Fibroblast of mammary gland (primary cell): ENCODE data around the gene HMGN2.

Experiments used
- DNase-seq: peaks from one replicate; pipeline ENCODE4 v3.0.0-alpha.2; 2010; ENCODE audit warnings: low read depth
- H3K4me3 ChIP-seq: 2 replicates; pipeline ENCODE4 v1.5.1; 2011; ENCODE audit warnings: low read depth, mild to moderate bottlenecking, low read length, moderate library complexity; ENCODE audit not compliant: control insufficient read depth
- CTCF ChIP-seq: conservative IDR thresholded peaks from 2 replicates; pipeline ENCODE4 v1.5.1; 2011; ENCODE audit warnings: low read depth, low read length, inconsistent platforms; ENCODE audit not compliant: control insufficient read depth, insufficient read depth

Gene HMGN2

GRCh38 chr1:26468911-26469310 lies 3.3 kb upstream of the HMGN2 start:
- TF ChIP-seq CTCF = no peak
- H3K4me3 ChIP-seq = no peak overlapping the region
- DNase-seq = no peak

GRCh38 chr1:26469558-26469957 lies 2.7 kb upstream of the HMGN2 start:
- DNase-seq = no peak
- H3K4me3 ChIP-seq = no peak overlapping the region
- no peak for TF ChIP-seq CTCF

DNA sequence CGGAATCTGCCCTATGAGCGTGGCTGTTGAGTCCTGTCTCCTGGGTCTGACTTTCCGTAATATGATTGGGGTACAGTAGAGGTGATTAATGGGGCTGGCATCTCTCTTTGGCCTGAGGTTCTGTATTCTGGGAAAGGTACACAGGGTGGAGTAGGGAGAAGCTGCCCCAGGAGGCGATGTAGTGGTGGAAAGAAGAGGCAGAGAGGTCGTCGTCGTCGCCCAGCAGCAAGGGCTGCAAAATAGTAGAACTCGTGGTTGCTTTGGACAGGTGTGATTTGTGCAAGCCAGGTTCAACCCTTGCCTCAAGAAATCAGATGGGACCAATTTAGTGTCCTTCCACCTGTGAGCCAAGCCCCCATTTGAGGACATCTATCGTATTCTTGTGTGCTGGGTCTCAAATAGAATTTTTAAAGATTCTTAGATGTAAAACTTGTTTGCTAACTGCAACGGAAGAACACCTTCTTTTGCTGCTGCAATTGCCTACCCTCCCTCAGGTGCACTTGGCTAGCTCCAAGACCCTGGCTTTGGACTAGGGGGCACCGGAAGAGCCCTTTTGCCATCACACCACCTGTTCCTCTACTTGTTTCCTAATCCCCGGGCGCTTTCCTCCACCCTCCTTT lies 1.3 kb upstream of the HMGN2 start:
- H3K4me3 ChIP-seq = peak overlapping the region; percentile 60
- no peak for DNase-seq
- no peak for TF ChIP-seq CTCF

DNA sequence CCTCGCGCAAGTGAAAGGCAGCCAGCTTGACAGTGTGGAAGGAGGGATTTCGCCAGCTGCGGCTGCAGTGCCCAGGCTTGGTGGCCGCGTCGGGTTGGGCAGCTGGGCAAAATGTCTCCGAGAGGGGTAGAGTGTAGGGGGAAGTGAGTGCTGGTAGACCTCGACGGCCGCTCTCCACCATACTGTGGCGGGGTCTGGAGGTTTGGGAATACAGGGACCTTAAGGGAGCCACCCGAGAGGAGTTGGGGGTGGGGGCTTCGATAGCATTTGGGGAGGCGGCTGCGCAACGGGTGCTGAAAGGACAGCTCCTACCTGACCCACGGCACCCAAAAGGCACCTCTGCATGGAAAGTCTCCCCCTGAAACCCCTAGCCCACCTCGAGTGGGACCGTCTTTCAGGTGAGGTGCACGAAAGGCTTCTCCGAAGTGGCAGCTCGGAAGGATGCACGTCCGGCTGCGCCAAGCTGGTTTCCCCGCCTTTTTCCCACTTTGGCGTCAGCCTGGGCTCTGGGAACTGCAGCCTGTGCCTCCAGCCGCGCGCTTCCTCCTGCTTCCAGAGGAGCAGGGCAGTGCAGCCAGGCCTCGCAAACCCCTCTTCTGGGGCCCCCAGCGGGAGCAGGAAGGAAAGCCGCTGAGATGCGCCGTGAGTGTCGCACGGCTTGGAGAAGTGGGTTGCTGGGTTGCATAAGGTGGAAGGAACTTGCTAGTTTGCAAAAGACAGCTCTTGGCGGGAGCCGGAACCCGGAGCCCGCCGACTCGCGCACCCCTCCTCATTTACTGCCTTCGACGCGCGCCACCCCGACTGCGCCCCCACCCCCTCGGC lies 531 bp upstream of the HMGN2 start:
- DNase-seq = peak; percentile 62
- H3K4me3 ChIP-seq = peak overlapping the region; percentile 60
- no peak for TF ChIP-seq CTCF

DNA sequence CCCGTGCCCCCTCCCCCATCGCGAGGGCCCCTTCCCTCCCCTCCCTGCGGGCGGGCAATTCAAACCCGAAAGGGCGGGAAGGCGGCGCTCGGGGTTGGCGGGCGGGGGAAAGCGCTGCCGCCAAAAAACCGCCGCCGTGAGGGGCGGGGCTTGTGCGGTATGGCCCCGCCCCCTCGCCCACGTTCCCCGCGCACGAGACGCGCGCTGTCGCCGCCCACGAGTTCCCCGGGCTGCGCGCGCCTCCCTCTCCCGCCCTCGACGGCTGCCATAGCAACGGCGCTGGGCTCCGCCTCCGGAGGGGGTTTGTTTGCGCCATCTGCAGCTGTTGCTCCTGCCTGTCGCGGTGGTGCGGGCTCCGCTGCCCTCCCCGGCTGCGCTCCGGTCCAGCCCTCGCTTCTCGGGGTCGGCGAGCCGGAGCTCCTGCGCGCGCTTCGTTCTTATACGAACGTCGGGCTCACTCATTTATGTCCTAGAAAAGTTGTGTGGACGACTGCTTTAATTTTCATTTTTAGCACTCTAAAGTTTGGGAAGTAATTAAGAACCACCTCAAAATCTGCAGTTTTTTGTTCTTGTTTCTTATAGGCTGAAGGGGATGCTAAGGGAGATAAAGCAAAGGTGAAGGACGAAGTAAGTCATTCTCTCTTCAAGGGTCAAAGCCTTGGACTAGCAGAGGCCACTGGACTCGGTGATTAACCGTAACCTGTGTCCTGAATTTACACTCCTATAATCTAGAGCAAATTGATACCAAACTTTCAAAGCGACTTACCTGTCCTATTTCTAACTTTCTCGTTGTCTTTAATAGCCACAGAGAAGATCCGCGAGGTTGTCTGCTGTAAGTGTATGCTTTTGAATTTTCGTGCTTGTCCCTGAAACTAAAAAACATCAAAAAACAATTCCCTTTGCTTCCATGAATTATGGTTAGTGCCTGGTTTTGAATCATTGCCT lies 933 bp downstream of the HMGN2 start:
- no peak for TF ChIP-seq CTCF
- H3K4me3 ChIP-seq = peak overlapping the region; percentile 60
- peak; percentile 89 for DNase-seq

GRCh38 chr1:26474818-26475217 lies 2.6 kb downstream of the HMGN2 start:
- DNase-seq = no peak
- TF ChIP-seq CTCF = no peak
- H3K4me3 ChIP-seq = no peak overlapping the region
